HG02852 (cell line): Measurements from ENCODE around the gene SLC24A4.

Experiments used
- ATAC-seq: cut with Tn5 transposase; IDR thresholded peaks from one replicate; pipeline ENCODE4 v1.9.1; 2021; ENCODE audit warnings: mild to moderate bottlenecking, moderate library complexity; ENCODE audit not compliant: unreplicated experiment

Gene SLC24A4, protein sequence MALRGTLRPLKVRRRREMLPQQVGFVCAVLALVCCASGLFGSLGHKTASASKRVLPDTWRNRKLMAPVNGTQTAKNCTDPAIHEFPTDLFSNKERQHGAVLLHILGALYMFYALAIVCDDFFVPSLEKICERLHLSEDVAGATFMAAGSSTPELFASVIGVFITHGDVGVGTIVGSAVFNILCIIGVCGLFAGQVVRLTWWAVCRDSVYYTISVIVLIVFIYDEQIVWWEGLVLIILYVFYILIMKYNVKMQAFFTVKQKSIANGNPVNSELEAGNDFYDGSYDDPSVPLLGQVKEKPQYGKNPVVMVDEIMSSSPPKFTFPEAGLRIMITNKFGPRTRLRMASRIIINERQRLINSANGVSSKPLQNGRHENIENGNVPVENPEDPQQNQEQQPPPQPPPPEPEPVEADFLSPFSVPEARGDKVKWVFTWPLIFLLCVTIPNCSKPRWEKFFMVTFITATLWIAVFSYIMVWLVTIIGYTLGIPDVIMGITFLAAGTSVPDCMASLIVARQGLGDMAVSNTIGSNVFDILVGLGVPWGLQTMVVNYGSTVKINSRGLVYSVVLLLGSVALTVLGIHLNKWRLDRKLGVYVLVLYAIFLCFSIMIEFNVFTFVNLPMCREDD

DNA sequence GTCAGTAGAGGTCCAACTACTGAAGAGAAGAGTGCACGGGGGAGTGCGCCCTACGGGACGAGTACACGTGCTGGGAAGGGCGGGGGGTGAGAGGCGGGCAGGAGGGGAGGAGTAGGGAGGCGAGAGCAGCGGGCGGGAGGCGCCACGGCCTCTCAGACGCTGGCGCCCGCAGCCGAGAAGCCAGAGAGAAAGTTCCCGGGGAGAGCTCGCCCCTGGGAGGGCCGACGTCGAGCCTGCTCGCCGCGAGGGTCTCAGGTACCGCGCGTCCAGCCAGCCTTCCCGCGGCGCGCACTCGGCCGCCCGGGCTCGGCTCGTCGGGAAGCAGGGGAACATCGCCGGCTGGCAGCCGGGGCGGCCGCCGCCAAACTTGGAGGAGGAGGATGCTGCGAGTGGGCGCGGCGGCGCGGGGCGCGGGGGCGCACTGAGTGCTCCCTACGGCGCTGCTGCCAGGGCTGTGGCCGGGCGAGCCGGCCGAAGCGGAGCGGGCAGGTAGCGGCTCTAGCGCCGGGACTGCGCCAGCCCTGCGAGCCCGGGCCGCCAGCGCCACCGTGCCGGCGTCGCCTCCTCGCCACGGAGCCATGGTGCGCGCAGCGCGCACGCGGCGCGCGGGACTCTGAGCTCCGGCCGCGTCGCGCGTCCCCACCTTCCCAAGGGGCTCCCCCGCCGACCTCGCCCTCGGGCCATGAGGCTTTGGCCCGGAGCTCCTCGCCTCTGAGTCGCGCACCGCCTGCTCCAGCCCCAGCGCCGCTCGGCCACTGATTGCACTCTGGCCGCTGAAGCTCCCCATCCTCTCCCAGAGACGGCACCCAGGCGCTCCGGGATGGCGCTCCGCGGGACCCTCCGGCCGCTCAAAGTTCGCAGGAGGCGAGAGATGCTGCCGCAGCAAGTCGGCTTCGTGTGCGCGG is at the start of gene SLC24A4:
SLC24A4 (plus strand) TSS at position 155 of the 905 bp plus-strand sequence; CDS start at position 821, 666 bp downstream.
- ATAC-seq: no peak

DNA sequence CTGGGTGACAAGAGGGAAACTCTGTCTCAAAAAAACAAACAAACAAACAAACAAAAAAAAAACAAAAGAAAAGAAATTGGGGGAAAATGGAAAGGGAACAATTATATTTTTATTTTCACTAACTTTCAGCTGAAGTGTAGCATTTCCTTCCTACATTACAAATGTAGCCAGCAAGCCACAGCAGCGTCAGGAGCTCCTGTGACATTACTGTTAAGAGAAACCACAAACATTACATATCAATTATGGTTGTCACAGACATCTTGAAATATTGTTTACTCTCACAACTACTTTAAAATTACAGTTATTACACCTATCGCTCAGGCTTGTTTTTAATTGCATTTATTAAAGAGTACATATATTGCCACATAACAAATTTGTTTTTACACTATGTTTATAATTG is 49.8 kb upstream of the SLC24A4 start:
- ATAC-seq: no peak

DNA sequence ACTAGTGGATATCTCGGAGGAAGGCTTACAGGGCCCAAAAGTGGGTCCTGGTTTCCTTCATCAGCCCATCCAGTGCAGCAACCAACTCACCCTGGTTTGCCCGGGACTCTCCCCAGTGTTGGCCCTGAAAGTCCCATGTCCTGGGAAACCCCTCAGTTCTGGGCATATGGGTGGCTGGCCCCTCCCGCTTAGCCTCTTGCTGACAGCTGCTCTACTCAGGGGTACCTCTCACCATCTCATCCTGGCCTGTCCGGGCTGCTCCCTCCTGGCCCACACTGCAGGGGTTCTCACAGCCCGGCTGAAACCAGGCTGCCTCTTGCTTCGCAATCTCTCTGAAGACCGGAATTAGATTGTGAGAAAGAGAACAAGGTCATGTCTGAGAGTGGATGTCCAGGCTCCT is 48.9 kb upstream of the SLC24A4 start:
- ATAC-seq: no peak

DNA sequence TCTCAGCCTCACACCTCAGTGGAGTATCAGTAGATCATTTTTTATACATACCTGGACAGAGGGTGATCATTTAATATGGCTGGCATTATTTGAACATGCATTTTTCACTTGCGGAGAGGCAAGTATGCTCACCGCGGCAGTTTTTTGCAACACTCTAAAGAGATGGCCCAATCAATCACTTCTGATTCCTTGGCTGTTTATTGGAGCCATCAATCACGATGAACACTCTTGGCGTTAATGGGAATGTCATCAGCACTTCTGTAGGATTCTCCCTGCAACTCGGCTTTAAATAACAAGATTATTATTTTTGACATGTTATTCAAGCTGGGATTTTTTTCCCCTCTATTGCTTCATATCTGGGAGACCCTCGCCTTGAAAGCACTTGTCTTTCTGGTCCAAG is 46.9 kb upstream of the SLC24A4 start:
- no peak for ATAC-seq

DNA sequence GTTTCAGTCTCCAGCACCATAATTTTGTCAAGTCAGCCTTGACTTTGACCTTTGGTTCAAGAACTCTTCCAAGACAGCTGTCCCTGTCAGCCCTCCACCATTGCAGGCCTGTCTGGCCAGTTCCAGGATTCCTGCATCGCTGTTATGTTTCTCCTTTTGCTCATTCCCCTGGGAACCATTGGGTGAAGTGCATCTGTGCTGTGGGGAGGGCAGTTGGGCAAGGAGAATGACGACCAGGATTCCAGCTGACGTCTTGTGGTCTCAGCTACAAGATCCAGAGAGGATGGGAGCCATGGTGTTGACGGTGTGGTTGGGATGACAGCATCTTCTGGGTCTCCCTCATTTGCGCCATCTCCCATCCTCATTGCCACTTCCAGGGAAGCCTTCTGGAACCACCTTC is 45.9 kb upstream of the SLC24A4 start:
- no peak for ATAC-seq

DNA sequence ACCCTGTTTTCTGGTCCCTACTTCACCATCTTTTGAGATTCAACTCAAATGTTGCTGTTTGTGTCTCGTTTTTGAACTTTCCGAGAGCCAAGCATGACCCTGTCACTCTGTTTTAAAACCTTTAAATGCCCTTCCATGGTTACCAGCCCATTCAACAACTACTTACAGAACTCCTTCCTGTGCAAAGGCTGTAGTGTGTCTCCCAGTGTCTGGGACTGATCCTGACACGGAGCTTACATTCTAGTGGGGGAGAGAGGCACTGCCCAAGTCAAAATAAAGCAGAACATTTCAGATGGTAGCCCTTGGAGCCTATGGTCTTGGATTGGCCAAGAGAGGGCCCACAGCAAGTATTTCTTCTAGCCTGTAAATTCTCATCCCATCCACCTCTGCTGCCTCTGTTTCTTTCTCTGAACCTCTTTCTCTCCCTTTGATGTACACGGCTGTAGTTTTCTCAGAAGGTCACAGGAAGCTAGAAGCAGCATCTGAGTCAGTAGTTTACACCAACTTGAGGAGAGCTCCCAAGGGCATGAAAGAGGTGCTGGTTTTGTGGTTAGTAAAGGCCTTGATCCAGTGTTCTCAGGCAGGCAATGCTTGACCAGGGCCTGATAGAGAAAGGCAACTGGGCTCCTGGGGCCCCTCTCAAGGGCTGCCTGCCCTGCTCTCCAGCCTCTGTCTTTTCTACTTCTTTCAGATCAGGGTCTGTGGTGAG is 42.3 kb upstream of the SLC24A4 start:
- ATAC-seq: no peak

DNA sequence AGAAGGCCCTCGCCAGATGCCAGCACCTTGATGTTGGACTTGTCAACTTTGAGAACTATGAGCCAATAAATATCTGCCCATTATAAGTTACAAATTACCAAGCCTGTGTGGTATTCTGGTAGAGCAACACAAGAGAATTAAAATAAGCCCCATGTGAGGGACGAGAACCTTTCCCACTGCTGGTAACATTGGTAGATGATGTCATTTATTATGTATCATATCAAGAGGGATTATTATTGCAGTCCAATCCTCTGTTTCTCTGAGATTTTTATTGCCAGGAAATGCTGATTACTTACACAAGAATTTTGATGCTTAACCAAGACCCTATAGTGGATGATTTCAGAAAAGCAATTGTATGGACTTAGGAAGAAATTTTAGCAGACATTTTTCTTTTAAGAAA is 40.3 kb upstream of the SLC24A4 start:
- no peak for ATAC-seq

DNA sequence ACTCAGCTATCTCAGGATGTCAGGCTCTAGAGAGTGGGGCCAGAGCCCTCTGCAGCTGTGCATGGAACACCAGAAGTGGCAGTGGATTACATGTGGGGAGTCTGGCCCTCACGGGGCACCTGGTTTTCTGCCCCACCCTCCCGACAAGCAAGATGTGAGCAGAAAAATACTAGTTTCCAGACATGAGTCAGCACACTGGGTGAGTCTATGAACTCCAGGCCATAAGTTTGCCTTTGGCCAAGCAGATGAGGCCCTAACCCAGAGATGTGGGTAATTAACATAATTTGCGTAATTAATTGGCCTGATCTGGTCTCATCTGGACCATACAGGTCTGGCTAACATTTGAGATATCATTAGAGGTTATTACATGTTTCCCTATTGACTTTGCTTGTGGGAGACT is 37.7 kb upstream of the SLC24A4 start:
- ATAC-seq: no peak

DNA sequence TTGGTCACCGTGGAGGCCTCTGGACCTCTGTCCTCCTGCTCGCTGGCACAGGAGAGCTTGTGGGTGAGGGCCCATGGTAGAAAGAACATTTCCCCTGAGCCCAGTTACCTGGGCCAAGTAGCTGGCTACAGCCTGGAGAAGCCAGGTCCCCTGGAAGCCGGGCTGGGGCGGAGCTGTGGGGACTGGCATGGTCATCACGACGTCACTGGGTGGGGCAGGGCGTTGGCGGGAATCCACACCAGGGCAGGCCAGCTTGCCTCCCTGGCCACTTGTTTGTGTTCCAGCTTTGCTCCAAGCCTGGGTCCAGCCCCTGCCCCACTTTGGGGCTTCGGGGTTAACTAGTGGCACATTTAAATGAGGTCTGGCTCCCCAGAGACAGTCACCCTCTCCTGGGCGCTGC is 35.0 kb upstream of the SLC24A4 start:
- ATAC-seq: no peak

DNA sequence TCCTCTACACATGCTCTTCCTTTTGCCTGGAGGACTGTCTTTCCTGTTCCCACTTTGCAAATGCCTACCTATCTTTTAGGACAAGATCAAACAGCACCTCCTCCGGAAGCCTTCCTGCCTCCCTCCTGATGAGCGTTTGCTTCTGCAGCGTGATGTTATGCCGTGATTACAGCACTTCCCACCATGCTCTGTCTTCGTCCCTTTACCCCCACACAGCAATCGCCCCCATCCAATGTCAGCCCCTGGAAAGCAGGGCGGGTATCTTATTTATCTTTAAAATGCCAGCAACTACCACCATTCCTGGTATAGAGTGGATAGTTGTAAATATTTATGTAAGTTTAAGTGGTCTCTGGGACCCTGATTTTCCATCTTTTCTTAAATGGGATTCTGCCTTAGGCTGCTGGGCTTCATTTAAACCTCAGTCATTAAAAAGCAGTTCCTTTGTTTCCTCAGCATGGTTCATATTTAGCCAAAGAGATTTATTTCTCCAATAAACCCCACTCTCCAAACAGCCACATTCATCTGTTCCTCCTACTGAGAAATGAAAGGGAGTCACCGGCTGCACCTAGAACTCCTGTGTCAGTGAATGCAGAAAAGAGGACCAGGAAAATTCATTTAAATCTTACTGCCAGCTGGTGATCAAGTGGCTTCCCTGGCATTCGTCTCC is 33.8 kb upstream of the SLC24A4 start:
- ATAC-seq: no peak

DNA sequence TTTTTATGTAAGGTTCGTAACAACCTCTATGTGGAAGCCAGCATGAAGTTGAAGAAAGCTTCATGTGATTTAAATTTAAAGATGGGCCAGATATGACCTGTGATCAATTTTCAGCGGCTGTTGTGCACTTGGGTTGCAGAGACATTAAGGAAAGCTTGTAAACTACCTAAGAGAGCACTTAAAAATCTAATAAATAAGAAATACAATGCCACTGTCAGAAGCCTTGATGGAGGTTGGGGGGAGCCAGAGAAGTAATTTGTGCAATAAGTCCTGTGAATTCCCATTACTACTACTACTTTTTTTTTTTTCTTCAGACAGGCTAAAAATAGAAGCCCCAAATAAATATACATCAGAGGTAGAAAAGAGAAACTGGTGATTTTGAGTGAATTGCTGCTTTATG is 30.3 kb upstream of the SLC24A4 start:
- ATAC-seq: no peak

DNA sequence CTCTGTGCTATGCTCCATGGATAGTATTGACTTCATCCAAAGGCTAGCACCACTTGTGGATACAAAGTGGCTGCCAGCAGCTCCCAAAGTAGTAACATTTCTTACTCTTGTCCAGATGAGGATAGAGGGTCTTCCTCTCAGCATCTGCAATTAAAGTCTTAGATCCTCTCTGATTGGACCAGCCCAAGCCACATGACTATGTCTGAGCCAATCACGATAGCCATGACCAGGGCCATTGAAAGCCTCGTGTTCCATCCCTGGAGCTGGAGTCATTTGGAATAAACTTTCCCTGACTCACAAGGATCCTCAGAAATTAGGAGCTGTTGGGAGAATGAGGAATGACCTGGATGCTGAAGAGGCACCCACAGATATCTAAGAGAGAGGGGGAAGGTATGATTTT is 28.5 kb upstream of the SLC24A4 start:
- ATAC-seq: no peak

DNA sequence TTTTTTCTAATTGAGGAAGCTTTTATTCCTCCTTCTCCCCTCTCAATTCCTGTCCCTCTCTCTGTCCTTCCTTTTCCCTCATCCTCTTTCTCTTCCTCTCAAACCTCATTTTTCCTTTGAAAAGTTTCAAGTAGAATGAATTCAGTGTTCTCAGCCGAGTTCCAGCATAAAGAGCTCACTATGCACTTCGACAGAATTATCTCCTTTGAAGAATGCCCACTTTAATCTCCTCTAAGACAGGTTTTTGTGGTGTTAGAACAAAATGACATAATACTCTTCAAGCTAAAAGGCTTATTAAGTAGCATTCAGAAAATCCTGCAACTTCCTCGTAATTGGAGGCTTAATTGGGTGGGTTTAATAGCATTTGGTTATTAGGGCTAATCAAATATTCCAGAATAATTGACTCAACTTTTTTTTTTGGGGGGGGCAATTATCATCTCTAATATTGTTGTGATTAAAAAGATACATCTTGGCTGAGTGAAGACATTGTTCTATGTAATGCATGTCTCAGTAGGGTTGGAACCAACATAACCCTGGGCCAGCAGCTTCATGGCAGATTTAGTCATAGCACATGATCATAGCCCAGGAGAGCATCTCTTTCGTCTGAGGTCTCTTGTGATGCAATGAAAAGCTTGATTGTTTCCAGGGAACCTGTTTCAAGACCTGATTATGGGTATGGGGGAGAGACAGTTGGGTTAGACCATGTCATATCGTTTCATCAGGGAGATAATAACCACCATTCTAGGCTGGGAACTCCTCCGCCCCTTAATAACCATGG is 25.0 kb upstream of the SLC24A4 start:
- ATAC-seq: no peak

DNA sequence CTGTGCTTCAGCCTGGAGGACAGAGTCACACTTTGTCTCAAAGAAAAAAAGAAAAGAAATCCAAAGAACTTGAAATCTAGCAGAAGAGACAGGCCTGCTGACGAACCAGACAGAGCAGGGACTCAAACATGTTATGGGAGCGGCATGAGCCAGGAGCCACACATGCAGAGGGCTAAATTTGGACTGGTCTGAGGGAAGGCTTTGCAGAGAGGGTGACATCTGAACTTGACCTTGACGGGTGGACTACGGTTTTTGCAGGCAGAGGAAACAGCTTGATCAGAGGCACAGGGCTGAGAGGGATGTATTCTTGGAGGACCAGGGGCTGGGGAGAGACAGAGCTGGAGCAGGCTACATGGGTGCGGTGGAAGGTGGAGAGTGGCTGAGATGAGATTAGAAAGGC is 20.5 kb upstream of the SLC24A4 start:
- no peak for ATAC-seq

DNA sequence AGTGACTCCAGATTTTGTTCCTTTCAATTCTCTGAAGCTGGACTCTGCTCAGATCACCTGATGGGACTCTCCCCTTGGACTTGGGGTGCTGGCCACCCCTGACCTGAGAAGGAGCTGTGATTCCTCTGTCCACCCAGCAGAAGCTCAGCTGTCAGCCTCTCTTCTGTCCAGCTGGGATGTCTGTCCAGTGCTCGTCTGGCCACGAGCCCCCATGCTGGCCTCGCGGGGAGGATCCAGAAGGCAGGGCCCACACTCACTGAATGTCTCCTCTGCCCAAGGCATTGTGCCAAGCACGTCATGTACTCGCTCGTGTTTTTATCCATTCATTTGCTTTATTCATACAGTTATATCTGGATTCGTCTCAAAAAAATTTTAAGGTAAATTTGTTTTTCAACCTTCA is 14.2 kb upstream of the SLC24A4 start:
- no peak for ATAC-seq

DNA sequence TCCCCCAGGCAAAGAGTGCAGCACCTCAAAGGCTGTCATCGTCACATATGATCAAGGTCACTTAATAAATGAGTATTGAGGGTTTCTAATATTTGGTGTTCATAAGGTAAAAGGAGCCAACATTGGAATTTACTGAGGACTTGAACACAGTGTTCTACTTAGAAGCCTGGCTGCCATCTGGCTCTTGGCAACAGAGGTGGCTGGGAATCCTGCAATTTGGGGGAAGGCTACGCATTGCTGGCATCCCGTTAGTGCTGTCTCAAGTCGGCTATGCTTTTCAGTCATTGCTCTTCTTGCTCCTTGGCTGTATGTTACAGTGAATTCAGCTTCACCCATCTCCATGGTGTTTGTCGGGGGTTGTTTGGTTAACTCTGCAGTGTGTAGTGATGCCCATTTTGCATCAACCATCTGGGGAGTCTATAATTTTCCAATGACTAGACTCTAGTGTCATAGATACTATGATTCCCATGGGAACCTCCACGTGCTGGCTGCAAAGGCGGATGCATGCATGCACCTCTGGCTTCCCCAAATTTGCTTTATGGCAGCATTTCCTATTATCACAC is 12.9 kb upstream of the SLC24A4 start:
- ATAC-seq: no peak

DNA sequence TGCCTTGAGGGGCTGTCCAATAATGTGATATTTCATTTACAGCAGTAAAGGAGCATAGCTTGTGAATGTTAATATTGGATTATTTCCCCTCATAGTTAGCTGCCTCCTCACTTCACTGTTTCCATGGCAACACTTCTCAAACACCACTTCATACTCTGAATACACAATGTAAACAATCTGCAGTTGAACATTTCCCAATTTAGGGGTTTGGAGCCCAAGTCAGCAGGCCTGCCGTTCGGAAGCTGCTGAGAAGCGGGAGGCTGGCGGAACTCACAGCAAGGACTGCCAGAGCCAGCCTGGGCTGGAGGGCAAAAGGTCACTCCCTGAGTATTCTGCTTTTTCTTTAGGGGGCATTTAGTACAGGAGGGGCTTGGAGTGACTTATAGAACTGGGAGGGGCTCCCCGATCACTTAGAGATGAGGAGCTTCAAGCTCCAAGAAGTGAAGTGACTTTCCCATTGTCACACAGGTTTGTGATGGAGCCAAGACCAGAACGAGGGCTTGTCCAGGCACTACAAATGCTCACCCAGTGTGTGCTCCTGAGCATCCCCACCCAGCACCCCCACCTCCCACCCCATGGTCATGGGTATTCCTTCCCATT is 12.1 kb upstream of the SLC24A4 start:
- no peak for ATAC-seq

DNA sequence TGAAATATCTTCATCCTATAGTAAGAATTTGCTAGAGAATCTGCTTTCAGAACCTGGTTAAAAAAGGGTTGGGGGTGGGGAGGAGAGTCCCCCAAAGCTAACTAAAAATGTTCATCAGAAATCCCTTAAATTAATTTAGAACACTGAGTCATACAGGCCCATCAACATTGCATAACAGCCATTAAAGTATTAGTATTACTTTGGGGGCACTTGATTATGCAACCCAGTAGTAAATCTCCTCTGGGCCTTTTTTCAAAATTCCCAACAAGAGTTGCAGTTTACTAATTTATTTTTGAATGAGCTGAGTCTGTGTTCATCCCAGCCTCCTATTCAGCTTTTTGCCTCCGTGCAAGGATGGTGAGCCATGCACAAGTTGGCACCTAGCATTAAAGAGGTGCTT is 8.8 kb upstream of the SLC24A4 start:
- no peak for ATAC-seq
